Dedifferentiated amniotic fluid mesenchymal stem cell (primary cell): ENCODE data around the gene DNER.
"Not testable (repeated sequence)": the region's sequence is repeated elsewhere in the genome, so short reads cannot be mapped to it uniquely, and the experiment has no call there.

Source experiments
- DNase-seq: peaks from one replicate; pipeline ENCODE4 v3.0.0-alpha.2; 2016; ENCODE audit errors: extremely low spot score

The DNER gene

DNA sequence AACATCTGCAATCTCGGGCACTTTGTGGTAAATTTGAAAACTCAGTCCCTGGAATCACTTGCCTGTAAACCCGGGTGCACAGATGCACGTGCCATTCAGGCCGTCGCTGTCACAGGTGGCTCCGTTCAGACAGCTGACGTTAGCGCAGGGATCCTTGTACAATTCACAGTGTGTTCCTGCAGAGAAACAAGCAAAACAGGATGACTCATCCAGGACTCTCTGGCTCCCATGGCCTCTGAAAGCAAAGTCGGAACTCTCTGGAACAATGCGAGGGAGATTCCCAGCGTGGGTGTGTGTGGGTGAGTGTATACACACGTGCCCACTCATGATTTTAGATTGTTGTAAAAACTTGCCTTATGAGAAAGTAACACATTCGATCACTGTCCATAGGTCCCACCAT lies 307.2 kb downstream of the DNER start:
- no peak for DNase-seq

DNA sequence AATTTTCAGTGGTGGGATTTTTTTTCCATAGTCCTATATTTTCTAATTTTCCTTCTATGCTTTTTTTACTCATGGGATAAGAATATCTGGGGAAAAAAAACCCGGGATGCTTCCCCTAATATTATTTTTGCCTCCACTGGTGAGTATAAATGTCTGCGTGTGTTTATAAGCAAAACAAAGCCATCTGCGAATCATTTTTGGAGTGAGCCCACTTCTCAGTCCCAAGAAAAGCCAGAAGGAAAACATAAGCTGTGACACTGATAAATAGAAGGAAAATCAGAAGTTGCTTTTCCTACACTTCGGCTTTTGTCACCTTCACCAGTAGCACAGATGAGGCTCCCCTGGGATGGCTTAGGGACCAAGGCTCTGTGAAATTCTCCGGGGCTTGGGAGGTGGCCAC lies 308.6 kb downstream of the DNER start:
- DNase-seq = no peak

DNA sequence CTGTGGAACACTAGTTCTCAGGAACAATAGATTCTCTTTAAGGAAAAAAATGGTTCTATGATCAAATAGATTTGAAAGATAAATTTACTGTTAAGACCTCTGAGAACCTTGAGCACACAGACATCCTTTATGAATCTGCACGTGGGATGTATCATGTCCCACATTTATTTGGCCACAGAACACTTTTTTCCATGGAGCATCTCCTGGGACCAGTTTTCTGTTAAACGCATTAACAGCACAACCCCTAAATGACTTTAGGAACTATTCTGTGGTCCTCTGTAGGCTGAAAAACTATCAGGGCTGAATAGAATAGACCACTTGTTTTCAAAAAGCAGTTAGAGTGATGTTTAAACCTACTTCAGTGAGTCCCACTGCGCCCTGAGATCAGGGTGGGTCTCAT lies 311.1 kb downstream of the DNER start:
- no peak for DNase-seq

DNA sequence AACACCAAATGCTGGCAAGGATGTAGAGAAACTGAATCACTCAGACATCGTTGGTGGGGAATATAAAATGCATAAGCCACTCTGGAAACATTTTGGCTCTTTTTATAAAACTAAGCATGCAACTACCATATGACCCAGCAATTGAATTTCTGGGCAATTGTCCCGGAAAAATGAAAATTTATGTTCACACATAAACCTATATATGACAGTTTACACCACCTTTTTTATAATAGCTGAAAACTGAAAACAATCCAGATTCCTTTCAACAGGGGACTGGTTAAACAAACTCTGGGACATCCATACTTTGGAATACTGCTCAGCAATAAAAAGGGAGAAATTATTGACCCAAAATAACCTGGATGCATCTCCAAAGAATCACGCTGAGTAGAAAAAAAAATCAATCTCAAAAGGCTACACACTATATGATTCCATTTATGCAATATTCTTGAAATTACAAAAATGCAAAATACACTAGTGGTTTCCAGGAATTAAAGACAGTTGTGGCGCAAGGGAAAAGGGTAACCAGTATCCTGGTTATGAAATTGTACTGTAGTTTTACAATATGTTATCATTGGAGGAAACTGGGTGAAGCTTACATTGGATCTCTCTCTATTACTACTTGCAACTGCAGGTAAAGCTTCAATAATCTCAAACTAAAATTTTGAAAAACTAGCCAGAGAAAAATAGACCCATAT lies 313.0 kb downstream of the DNER start:
- DNase-seq = no peak

DNA sequence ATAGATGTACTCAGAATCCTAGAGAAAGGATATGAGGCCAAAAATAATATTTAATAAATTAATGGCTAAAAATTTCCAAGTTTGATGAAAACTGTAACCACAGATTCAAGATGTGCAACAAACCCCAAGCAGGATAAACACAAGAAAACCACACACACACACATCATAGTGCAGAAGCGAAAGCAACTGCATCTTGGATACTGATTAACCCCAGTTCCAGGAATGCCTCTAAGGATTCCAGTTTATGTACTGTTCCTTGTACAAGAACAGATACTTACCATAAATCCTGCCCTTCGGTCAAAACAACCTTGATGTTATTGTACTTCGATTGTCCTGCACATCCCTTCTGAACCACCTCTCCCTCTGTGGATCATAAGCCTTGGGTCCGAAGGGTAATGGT lies 320.4 kb downstream of the DNER start:
- DNase-seq = no peak

DNA sequence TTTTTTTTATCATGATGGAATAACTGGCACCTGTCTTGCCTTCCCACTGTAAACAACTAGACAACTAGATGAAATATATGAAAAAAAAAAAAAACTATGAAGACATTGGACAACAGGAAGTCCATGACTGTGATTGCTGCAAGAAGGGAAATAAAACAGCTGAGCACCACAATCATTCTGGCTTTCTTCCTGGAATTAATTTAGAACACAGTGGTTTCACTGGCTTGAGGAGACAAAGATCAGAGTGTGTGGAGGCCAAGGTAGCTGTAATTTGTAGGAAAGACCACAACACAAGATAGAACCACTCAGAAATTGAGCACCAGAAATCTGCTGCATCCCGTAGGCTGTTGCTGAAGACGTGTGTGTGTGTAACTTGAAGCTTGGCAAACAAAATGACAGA lies 322.2 kb downstream of the DNER start:
- DNase-seq = no peak

DNA sequence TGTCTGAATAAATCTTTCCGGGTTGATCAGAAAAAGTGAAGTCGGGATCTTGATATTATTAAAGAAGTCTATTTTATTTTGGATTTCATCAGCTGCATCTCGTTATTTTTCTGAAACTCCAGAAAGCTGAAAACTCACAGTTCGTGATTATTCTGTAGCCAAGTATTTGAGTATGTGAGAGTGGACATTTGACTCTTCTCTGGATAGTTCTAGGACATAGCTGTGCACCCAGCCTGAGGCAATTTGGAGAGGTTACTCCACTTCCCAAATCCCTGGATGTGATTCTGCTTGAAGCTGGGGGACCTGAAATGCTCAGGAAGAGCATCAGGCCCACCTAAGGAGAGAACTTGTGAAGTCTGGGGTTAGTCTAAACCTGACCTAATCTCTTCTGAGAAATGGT lies 325.6 kb downstream of the DNER start:
- no peak for DNase-seq

DNA sequence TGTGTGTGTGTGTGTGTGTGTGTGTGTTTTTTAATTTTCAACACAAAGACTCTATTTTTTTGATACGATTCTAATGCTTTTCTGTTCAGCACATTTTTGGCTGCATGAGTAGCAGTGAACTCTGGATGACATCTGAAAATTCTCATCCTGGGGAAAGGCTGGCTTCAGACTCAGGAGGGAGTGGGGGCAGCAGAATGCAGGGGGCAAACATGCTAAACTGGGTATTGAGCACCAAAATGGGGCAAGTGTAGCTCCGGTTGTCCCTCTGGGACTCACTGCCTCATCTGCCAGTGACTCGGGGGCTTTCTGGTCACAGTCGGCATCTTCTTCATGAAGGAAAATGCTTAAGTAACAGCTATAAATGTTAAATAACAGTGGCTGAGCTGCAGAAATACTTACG lies 326.5 kb downstream of the DNER start:
- no peak for DNase-seq

DNA sequence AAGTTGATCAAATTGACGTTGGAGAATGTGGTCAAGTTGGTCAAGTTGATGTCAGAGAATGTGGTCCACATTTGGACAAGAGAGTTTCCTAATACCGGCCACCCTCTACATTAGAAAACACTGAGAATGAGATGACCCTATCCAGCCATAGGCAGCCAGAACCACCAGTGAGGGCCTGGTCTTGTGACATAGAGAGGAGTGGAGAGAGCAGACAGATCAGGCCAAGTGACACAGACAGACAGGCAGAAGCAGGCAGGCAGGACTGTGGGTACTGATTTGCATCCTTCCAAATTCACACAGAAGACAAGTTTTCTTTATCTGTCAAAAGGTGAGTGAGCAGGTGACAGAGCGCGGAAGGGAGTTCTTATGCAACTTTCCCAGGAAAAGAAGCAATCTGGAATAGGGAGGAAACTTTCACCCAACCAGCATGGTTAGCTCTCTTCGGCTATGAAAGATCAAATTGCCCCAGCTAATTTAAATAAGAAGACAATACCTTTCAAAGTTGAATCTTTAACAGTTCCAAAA lies 334.2 kb downstream of the DNER start:
- DNase-seq = no peak

DNA sequence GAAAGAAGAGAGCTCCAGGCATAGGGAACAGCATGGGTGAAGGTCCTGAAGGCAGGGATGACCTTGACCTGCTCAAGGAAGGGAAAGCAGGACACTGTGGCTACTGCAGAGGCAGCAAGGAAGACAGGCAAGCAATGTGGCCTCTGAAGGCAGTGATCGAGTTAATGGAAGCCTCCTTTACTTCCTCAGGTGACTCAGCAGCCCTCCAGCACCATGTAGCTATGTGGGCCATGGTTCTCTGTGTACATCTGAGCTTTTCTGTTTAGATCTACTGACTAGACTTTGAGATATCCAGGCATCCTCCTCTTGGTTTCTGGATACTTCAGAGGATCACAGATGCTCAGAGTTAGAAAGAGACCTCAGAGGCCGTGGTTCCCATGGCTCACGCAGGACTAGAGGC lies 336.0 kb downstream of the DNER start:
- DNase-seq = no peak

DNA sequence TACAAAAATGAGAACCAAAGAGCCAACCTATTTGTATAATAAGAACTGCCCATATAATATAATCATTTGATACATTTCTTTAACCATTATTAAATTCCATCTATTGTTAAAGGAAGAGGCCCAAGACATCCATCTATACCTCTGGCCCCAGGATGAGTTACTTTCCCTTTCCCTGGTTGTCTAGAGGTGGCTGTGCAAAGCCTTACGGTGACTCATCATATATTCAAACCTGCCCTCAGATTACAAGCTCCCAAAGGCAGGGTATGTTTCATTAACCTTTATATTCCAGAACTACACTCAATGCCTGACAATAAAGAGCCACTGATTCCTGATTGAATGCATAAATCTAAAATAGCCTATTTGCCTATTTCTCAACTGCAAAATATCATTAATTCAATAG lies 337.5 kb downstream of the DNER start:
- DNase-seq = no peak

DNA sequence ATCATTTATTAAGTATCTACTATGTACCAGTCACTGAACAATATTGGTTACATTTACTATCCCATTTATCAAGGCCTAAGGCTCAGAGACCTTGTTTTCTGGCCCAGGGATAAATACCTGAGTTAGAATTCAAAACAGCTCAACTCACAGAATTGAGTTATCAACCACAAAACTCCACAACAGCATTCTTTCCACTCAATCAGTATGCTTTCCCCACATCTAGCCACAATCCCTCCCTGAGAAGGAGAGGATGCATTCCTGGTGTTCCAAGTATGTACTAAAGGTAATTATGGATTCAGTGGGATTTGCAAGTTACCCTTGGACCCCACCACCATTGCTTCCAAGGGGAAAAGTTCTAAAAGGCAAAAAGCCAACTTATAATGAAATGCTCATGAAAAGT lies 339.1 kb downstream of the DNER start:
- DNase-seq = peak; percentile 21

DNA sequence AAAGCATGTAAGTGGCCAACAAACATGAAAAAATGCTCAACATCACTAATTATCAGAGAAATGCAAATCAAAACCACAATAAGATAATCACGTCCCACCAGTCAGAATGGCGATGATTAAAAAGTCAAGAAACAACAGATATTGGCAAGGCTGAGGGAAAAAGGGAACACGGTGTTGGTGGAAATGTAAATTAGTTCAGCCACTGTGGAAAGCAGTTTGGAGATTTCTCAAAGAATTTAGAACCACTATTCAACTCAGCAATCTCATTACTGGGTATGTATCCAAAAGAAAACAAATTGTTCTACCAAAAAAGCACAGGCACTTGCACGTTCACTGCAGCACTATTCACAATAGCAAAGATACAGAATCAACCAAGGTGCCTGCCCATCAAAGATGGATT lies 341.0 kb downstream of the DNER start:
- DNase-seq = not testable (repeated sequence)

DNA sequence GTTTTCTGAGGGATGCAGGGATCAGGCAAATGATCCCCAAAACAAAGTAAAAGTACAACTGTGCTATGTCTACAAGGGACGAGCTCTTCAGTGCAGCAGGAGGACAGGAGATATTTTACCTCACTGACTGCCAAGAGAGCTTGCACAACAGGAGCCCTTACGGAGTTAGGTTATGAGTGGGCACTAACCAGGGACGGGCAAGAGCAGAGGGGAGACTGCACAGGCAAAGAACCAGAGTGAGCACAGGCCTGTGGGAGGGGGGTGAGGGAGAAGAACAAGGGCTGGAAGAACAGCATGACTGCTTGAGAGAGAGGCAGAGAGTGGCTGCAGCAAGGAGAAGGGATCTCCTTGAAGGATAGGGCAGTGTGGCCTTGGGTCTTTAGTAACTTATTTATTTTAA lies 342.1 kb downstream of the DNER start:
- DNase-seq = no peak

DNA sequence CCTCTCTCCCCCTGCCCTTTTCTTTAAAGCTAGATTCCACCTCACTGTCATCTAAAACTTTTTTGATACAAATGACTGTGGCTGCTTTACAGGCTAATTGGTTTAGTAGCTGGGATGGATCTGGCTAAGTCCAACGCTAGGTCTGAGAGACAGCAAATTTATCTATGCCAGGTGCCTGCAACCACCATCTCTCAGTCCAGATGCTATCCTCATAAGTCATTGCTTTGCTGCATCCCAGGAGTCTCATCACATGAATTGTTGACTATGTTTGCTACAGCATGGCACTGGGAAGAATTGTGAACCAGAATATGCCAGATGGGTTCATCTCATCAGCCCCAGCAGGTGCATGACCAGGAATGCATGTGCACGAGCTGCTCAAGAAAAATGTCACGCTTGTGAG lies 343.3 kb downstream of the DNER start:
- no peak for DNase-seq

DNA sequence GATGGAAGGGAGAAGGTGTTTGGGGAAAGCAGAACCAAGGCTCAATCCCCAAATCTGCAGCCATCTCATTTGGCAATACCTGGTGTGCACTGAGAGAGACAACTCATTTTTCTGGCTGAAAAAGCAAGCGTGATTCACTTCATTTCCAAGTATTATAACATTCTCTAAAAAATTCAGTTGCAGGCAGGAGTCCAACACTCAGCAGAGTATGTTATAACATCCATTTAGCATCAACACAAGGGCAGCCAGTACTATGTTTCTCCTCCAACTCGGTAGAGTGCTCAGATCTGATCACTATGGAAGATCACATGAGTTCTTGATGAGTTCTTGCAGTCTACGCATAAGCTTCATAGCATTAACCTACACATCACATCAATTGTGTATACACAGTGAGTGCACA lies 343.8 kb downstream of the DNER start:
- no peak for DNase-seq

DNA sequence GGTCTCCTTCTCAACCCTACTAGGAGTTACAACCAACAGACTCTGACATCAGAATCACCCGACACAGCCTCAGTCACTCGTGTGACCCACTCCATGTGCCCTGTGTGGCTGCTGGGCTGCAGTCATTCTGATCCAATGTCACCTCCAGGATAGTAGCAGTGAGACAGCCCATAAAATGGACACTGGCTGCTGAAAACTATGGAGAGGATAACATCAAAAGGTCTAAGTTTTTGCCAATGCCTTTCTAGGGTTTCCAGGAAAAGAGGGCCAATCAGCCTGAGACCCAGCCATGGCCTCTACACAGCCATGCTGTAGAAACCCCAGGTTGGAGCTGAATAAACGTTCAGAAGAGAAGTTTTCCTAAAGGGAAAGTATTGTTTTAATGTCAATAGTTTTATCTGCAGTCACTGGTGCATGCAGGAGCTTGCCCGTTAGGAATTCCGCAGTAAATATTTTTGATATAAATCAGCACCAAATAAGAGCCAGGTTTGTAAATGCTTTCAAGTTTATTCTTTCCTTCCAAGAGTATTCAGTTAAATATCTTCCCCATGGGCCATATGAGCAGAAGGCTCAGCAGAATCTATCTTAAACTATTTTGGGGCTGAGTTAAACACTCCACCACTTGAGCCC lies 351.1 kb downstream of the DNER start:
- peak; percentile 45 for DNase-seq

DNA sequence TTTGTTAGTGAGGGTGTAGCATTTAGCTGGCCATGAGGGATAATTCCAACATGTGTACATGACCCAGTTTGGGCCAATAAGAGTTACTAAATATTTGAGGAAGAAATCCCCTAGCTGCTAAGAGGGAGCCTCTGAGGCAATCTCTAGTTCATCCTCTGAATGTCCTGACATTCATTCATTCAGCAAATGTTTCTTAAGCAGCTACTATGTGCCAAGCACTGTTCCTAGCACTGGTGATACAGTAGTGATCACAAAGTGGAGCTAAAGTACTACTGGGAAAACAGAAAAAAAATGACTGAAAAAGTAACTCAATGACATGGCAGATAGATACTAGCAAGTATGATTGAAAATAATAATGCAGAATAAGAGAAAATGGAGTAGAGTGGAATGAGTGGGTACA lies 363.5 kb downstream of the DNER start:
- DNase-seq = no peak

DNA sequence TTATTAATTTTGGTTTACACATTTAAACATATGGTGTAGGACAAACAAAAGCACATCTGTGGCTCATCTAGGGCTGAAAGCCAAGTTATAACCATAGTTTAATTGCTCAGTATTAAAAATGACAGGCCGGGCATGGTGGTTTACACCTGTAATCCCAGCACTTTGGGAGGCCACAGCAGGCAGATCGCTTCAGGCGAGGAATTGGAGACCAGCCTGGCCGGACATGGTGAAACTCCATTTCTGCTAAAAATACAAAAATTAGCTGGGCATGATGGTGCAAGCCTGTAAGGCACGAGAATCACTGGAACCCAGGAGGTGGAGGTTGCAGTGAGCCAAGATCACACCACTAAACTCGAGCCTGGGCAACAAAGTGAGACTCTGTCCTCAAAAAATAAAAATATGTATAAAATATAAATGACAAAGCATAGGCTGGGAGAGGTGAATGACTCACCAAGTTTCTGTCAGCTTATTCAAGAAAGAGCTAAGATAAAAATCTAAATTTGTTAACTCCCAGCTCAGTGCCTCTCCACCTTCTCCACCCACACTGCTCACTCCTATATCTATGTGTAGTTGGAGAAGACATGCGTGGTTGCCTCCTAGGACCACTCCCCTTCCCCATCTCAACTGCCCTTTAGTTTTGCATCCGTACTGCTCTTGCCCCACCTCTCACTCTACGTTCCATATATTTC lies 364.1 kb downstream of the DNER start:
- peak; percentile 15 for DNase-seq

DNA sequence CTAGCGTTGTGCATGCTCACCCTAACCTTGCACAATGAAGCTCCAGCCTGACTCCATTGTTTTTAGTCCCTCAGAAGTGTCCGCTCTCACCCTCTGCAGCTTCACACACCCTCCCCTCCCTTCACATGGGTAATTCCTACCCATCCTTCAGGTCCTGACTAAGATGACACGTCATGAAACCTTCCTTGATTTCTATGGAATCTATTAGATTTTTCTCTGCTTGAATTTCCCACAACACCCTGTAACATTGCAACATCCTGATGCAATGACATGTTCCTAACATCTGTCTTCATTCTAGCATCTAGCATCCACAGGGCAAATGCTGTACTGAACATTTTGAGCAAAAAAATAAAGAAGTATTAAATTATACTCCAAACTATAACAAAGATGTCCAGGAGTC lies 366.2 kb downstream of the DNER start:
- DNase-seq = peak; percentile 48

DNA sequence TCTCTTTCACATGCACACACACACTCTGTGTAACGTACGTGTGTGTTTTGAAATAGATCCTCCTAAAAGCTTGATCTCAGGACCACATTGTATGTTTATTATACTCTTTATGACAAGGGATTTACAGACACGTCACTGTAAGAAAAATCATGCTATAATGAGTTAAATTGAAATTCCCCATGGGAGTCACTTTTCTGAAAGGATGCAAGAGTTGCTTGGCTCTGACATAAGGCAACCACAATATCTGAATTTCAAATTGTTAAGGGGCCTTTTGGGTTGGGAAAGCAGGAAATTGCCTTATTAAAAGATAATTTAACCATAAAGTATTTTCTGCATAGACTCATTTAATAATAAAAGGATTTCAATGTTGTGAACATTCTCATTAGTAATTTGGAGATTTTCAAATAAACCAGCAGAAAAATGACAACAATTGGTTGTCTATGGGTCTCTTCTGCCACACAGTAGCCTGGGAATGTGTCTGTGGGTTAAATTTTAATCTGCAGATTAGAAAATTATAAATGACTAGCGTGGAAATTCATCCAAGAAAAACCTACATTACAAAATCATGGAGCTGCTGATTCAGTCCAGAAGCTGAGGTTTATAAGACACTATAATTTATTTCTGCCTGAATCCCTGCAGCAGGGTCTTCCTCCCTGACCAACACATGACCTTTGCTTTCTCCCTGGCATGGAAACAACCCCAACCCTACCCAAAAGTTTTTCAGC lies 367.4 kb downstream of the DNER start:
- DNase-seq = no peak

DNA sequence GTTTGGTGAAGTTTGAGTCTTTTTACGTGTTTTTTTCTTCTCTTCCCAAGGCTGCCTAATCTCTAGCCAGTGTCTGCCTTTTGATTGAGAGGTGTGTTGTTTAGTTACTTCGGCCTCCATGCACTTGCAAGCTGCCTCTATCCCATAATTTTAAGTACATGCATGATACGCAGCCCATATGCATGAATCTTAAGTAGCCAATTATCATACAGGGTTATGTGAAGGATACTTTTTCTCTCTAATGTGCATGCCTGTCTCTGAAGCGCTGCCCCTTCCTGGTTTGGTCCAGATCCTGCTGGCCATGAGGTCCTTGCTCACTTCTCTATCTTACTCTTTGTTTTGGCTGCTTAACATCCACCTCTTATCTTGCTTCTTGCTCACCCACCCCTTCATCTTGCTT lies 369.4 kb downstream of the DNER start:
- no peak for DNase-seq
